Measurements from ENCODE around the gene CCDC8. TPM values are rescaled to one million over a fixed set of nuclear protein-coding genes. Genes with fewer than 3 reads are reported as not detected.

The CCDC8 gene
- total and polyA plus RNA-seq, 9 of the 15 experiments (the other 6 are each of a cell fraction or from before 2014, with no cell fraction given), result 0.68 to 30.8 (median 15.6) TPM

GRCh38 chr19:46383171-46383815, 30.1 kb downstream of the CCDC8 start:
- FAIRE-seq, result no peak
- Histone ChIP-seq H4K20me1 (replicated peaks; ENCODE audit: control insufficient read depth, insufficient read depth, low read length) (no peaks in the 10 kb centered on the region; the same call in 1 of the 2 replicates), H3K4me3 (no peak overlapping the region), H3K9me3 (replicated peaks; ENCODE audit: control insufficient read depth, insufficient read depth, low read depth, low read length) (no peaks in the 10 kb centered on the region), H2AFZ (ENCODE audit: low read depth, low read length) (no peak overlapping the region), H3K79me2 (ENCODE audit: control insufficient read depth, insufficient read depth, low read length) (0 out of 3 replicates have a peak, but pooled peaks cover 3% of the 10 kb centered on the region), H3K27me3 (ENCODE audit: control insufficient read depth in 2 of 2, insufficient read depth in 2 of 2, low read length in 2 of 2) (no peaks in the 10 kb centered on the region), H3K9ac (ENCODE audit: insufficient read depth in 1 of 2, low read depth in 2 of 2, low read length in 2 of 2) (0 out of 4 replicates have a peak overlapping the region, but pooled peaks of 1 of the 2 experiments have one; percentile 43), H3K27ac (ENCODE audit: extremely low read depth, low read depth, low read length) (no peak overlapping the region), H3K4me2 (ENCODE audit: insufficient read depth, low read length) (no peak overlapping the region), H3K9me1 (ENCODE audit: control insufficient read depth, insufficient read depth, low read length) (no peaks in the 10 kb centered on the region), H3K4me1 (replicated peaks in 1 of 2; ENCODE audit: control insufficient read depth in 2 of 2, insufficient read depth in 2 of 2, low read length in 2 of 2) (peaks cover 0 to 3% of the 10 kb centered on the region in 2 experiments; a peak in 1 of 5 replicates), H3K36me3 (ENCODE audit: control insufficient read depth, insufficient read depth, low read length) (peaks cover 87% of the 10 kb centered on the region)
- ChIA-PET CTCF (ENCODE audit: low intra/inter-chr PET ratio) (no interaction called here), POLR2A (no interaction called here)
- TF ChIP-seq PTTG1 (tag; IDR thresholded peaks at IDR 0.05; ENCODE audit: low read depth) (no peak), NR3C1 (CRISPR knock-in tag; IDR thresholded peaks at IDR 0.05) (no peak), ZNF655 (CRISPR knock-in tag; IDR thresholded peaks at IDR 0.05) (no peak), FOXA3 (CRISPR knock-in tag; conservative IDR thresholded peaks at IDR 0.05 in 1 of 2, IDR thresholded peaks at IDR 0.05 in 1 of 2) (no peak), PCBP1 (IDR thresholded peaks at IDR 0.05; ENCODE audit: low read depth, low read length, poor library complexity, severe bottlenecking) (no peak), SMARCB1 (IDR thresholded peaks at IDR 0.05; ENCODE audit: insufficient read length, low read depth) (no peak), JUNB (CRISPR knock-in tag; conservative IDR thresholded peaks at IDR 0.05) (no peak), ZNF589 (CRISPR knock-in tag; IDR thresholded peaks at IDR 0.05; ENCODE audit: low read depth) (no peak), DIDO1 (tag; IDR thresholded peaks at IDR 0.05; ENCODE audit: low read depth) (no peak), ETV6 (IDR thresholded peaks at IDR 0.05; ENCODE audit: borderline replicate concordance in 1 of 2, low read depth in 2 of 2, low read length in 1 of 2) (no peak), ETV6 (CRISPR knock-in tag; IDR thresholded peaks at IDR 0.05; ENCODE audit: borderline replicate concordance) (no peak), ZNF12 (CRISPR knock-in tag; IDR thresholded peaks at IDR 0.05) (no peak), E2F3 (CRISPR knock-in tag; IDR thresholded peaks at IDR 0.05) (no peak)
- BruUV-seq (replicated peaks), result no TSS peak
- in situ Hi-C loops (cut with MboI), result loop anchor here (5.0 kb wide), 1 partner anchor 101 kb away; no protein-coding TSS in a partner anchor
- intact Hi-C loops (cut with micrococcal nuclease), result no loop called here
- 94% methylated on average over 13 of the region's 23 CpGs for WGBS (ENCODE audit: insufficient coverage, low coverage, missing lambda C conversion rate)
- DNase-seq (ENCODE audit: extremely low read depth in 1 of 4, low spot score in 3 of 4), result no peak
- ATAC-seq, result no peak
